Ascending aorta (tissue), 2 donors: ENCODE results near the gene FHIP1A. TPM values are rescaled to one million over a fixed set of nuclear protein-coding genes. Genes with fewer than 3 reads are reported as not detected.

Experiments
- DNase-seq, 2 donors: peaks; one replicate each; pipeline ENCODE4 v3.0.0-alpha.2; 2019; ENCODE audit warnings: low spot score in 2 of 2
- H3K27ac ChIP-seq, 2 donors: fragments of 200-600 bp; sonication (generic); one replicate each; pipeline ENCODE4 v1.5.1; 2016 to 2017; ENCODE audit warnings: mild to moderate bottlenecking in 1 of 2
- H3K27me3 ChIP-seq: fragments of 200-600 bp; sonication (generic); one replicate; pipeline ENCODE4 v1.5.1; 2017
- H3K36me3 ChIP-seq, 2 donors: fragments of 200-600 bp; sonication (generic); one replicate each; pipeline ENCODE4 v1.5.1; 2016
- H3K4me1 ChIP-seq, 2 donors: fragments of 200-600 bp; sonication (generic); one replicate each; pipeline ENCODE4 v1.5.1; 2016 to 2017; ENCODE audit warnings: mild to moderate bottlenecking in 1 of 2
- H3K4me3 ChIP-seq, 2 donors: fragments of 200-600 bp; sonication (generic); one replicate each; pipeline ENCODE4 v1.5.1; 2016 to 2017; ENCODE audit warnings: mild to moderate bottlenecking in 1 of 2
- H3K9me3 ChIP-seq, 2 donors: fragments of 200-600 bp; sonication (generic); one replicate each; pipeline ENCODE4 v1.5.1; 2016
- intact Hi-C: fragments of 100-400 bp; cut with DNase I; formaldehyde crosslinking; loops from one replicate; pipeline ENCODE4 v1.15.1; 2023
- total RNA-seq: library from RNA; depleted of rRNA; stranded (reverse); fragments of >200 nt; gene quantifications from one replicate; pipeline ENCODE4 v1.1.0, GENCODE V29; 2016
- TF ChIP-seq, protein P1 (sequence below), 3 experiments: fragments of 200-600 bp in 2 of 3; fragments of 450-650 bp in 1 of 3; sonication (generic) in 2 of 3; IDR thresholded peaks; one replicate each; pipeline ENCODE4 v1.5.1; 2016 to 2019; ENCODE audit warnings: antibody characterized with exemption in 3 of 3, mild to moderate bottlenecking in 1 of 3, moderate library complexity in 1 of 3

FHIP1A gene
- total RNA-seq, 1 donor from 2014 or later, result not detected

DNA sequence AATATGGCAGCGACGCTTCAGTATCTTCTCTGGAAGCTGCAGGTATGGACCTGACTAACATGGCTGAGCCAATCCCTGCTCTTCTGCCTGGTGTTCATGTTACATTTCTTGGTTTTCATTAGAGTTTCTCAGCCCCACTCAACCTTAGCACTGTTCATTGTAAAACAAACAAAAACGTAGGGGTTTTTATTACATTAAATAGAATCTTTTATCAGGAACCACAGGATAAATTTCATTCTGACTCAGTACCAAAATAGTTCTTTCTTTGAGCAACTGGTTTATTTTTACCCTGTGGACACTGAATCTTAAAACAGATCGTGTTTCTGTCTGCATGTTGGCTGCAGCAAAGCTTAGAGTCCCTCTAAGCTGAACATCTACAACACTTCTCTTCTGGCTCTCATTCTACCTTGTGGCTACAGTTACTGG, 27.1 kb downstream of the FHIP1A start:
- intact Hi-C loops, result no loop called here
- Histone ChIP-seq H3K36me3 (no peaks in the 10 kb centered on the region), H3K27me3 (no peaks in the 10 kb centered on the region), H3K4me3 (no peak overlapping the region), H3K9me3 (no peaks in the 10 kb centered on the region), H3K27ac (no peak overlapping the region), H3K4me1 (no peaks in the 10 kb centered on the region)
- TF ChIP-seq, protein P1, sequence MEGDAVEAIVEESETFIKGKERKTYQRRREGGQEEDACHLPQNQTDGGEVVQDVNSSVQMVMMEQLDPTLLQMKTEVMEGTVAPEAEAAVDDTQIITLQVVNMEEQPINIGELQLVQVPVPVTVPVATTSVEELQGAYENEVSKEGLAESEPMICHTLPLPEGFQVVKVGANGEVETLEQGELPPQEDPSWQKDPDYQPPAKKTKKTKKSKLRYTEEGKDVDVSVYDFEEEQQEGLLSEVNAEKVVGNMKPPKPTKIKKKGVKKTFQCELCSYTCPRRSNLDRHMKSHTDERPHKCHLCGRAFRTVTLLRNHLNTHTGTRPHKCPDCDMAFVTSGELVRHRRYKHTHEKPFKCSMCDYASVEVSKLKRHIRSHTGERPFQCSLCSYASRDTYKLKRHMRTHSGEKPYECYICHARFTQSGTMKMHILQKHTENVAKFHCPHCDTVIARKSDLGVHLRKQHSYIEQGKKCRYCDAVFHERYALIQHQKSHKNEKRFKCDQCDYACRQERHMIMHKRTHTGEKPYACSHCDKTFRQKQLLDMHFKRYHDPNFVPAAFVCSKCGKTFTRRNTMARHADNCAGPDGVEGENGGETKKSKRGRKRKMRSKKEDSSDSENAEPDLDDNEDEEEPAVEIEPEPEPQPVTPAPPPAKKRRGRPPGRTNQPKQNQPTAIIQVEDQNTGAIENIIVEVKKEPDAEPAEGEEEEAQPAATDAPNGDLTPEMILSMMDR (IDR thresholded peaks at IDR 0.05), result no peak
- DNase-seq, result no peak

DNA sequence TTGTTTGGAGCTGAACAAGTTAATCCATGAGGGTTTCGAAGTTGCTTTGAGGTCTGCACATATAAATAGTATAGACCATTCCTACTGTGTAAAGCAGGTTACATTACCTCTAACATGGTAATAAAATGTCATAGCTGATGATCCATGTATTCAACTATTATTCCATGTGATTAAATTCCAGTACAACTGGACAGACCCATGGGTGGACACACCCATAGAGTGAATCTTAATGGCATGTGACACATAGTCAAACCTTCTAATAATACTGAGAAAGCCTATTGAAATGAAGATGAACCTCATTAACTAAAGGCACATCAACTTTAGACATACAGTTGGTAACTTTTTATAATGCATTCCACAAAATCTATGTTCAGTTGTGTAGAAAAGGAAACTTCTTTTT, 28.5 kb downstream of the FHIP1A start:
- H3K36me3 ChIP-seq, result no peaks in the 10 kb centered on the region
- no peaks in the 10 kb centered on the region for H3K27me3 ChIP-seq
- H3K4me1 ChIP-seq, result no peaks in the 10 kb centered on the region
- DNase-seq, result no peak
- H3K9me3 ChIP-seq, result no peaks in the 10 kb centered on the region
- H3K4me3 ChIP-seq, result no peak overlapping the region
- intact Hi-C loops, result no loop called here
- TF ChIP-seq, protein P1 (IDR thresholded peaks at IDR 0.05), result no peak
- no peak overlapping the region for H3K27ac ChIP-seq

DNA sequence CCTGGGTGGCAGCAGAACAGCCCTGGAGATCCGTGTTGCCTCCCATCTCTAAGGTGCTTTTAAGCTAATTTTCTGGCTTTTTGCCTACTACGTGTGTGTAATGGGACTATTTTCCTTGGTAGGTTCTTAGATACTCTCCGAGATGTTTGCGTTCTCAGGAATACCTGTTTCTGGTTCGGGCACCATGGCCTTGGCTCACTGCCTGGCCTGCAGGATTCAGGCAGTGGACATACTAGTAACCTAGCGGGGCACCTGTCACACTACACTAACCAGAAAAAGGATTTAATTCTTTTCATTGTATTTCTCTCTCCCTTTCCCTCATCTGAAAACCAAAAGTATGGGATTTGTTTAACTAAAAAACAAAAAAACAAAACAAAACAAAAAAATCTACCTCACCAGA, 29.2 kb downstream of the FHIP1A start:
- no peak for DNase-seq
- intact Hi-C loops, result no loop called here
- TF ChIP-seq, protein P1 (IDR thresholded peaks at IDR 0.05), result no peak

DNA sequence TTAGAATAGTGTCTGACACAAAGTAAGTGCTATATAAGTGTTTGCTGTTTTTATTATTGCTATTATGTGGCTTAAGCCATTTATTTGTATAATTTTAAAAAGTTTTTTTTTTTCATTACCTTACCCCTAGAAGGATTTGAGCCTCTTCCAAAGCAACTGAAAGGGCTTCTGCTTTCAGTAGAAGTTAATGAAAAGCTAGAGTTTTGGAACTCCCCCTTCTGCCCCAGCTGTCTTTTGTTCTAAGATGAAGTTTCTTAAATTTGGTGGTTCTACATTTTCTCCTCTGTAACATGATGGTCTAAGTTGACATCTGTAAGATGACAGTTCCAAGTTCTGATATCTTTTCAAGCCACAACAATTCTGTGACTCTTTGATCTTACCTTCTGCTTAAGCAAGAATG, 30.3 kb downstream of the FHIP1A start:
- H3K36me3 ChIP-seq, result no peaks in the 10 kb centered on the region
- no peaks in the 10 kb centered on the region for H3K9me3 ChIP-seq
- H3K4me1 ChIP-seq, result no peaks in the 10 kb centered on the region
- TF ChIP-seq, protein P1 (IDR thresholded peaks at IDR 0.05), result no peak
- H3K27me3 ChIP-seq, result no peaks in the 10 kb centered on the region
- no peak for DNase-seq
- H3K27ac ChIP-seq, result no peak overlapping the region
- intact Hi-C loops, result no loop called here
- no peak overlapping the region for H3K4me3 ChIP-seq

More for the DNA sequence above, 29.2 kb downstream of the FHIP1A start:
- no peaks in the 10 kb centered on the region for H3K9me3 ChIP-seq
- no peaks in the 10 kb centered on the region for H3K4me1 ChIP-seq
- no peak overlapping the region for H3K27ac ChIP-seq
- no peaks in the 10 kb centered on the region for H3K27me3 ChIP-seq
- H3K4me3 ChIP-seq, result no peak overlapping the region
- no peaks in the 10 kb centered on the region for H3K36me3 ChIP-seq

DNA sequence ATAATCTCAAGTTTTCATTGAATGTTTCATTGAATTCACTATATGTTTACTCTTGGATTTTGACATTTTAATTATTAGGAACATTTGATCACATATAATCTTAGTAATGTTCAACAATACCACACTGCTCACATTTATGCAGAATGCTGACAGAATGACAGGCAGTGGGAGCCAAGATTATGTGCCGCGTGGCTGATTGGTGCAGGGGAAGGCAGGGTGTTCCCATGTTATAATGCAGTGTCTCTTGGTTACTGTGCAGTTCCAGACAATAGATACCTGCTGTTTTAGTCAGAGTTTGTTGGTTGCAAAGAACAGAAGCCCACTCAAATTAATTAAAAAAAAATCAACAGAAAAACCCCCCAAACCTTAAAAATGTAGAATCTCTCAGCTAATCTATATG, 33.0 kb downstream of the FHIP1A start:
- intact Hi-C loops, result no loop called here
- Histone ChIP-seq H3K4me3 (no peak overlapping the region), H3K27me3 (no peaks in the 10 kb centered on the region), H3K4me1 (no peaks in the 10 kb centered on the region), H3K27ac (no peak overlapping the region), H3K36me3 (no peaks in the 10 kb centered on the region), H3K9me3 (no peaks in the 10 kb centered on the region)
- no peak for DNase-seq
- TF ChIP-seq, protein P1 (IDR thresholded peaks at IDR 0.05), result no peak

DNA sequence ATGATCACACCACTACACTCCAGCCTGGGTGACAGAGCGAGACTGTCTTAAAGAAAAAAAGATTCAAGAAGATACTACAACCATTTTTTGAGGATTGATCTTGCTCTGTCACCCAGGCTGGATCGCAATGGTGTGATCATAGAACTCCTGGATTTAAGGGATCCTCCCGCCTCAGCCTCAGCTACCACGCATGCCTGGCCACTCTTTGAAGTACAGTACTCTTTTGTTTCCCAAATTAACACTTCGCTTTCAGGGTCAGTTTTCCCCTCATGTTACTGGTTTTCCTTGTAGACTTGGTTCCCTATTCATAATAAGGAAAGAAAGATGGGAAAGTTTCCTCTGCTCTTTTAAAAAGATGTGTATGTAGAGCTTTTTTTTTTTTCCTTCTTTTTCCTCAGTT, 34.3 kb downstream of the FHIP1A start:
- TF ChIP-seq, protein P1 (IDR thresholded peaks at IDR 0.05), result no peak
- Histone ChIP-seq H3K4me1 (no peaks in the 10 kb centered on the region), H3K27ac (no peak overlapping the region), H3K27me3 (no peaks in the 10 kb centered on the region), H3K36me3 (no peaks in the 10 kb centered on the region), H3K9me3 (no peaks in the 10 kb centered on the region), H3K4me3 (no peak overlapping the region)
- DNase-seq, result no peak
- intact Hi-C loops, result no loop called here
